ENCODE measurements around the gene IQSEC3. TPM values are rescaled to one million over a fixed set of nuclear protein-coding genes. Genes with fewer than 3 reads are reported as not detected.

IQSEC3 gene
- total and polyA plus RNA-seq, 2 of the 13 experiments (the other 11 are each of a cell fraction or from before 2014, with no cell fraction given) = not detected

GRCh38 chr12:213527-213932 is 147.0 kb downstream of the IQSEC3 start (continued):
- TF ChIP-seq, protein P1, sequence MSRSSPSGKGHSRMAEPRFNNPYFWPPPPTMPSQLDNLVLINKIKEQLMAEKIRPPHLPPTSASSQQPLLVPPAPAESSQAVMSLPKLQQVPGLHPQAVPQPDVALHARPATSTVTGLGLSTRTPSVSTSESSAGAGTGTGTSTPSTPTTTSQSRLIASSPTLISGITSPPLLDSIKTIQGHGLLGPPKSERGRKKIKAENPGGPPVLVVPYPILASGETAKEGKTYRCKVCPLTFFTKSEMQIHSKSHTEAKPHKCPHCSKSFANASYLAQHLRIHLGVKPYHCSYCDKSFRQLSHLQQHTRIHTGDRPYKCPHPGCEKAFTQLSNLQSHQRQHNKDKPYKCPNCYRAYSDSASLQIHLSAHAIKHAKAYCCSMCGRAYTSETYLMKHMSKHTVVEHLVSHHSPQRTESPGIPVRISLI (CRISPR knock-in tag; IDR thresholded peaks at IDR 0.05; ENCODE audit: borderline replicate concordance) = no peak
- TF ChIP-seq, protein P2, sequence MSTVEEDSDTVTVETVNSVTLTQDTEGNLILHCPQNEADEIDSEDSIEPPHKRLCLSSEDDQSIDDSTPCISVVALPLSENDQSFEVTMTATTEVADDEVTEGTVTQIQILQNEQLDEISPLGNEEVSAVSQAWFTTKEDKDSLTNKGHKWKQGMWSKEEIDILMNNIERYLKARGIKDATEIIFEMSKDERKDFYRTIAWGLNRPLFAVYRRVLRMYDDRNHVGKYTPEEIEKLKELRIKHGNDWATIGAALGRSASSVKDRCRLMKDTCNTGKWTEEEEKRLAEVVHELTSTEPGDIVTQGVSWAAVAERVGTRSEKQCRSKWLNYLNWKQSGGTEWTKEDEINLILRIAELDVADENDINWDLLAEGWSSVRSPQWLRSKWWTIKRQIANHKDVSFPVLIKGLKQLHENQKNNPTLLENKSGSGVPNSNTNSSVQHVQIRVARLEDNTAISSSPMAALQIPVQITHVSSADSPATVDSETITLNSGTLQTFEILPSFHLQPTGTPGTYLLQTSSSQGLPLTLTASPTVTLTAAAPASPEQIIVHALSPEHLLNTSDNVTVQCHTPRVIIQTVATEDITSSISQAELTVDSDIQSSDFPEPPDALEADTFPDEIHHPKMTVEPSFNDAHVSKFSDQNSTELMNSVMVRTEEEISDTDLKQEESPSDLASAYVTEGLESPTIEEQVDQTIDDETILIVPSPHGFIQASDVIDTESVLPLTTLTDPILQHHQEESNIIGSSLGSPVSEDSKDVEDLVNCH (CRISPR knock-in tag; IDR thresholded peaks at IDR 0.05) = 0 out of 2 replicates have a peak, but pooled peaks have one; percentile 39
- TF ChIP-seq HNF1A (IDR thresholded peaks at IDR 0.05; ENCODE audit: low read depth) = no peak
- 0 out of 2 replicates have a peak, but pooled peaks have one; percentile 18 for TF ChIP-seq HNF1A (CRISPR knock-in tag; IDR thresholded peaks at IDR 0.05; ENCODE audit: borderline replicate concordance)
- TF ChIP-seq HIVEP1 (CRISPR knock-in tag; IDR thresholded peaks at IDR 0.05) = no peak
- TF ChIP-seq SRY (CRISPR knock-in tag; IDR thresholded peaks at IDR 0.05) = no peak
- TF ChIP-seq SMAD1 (CRISPR knock-in tag; IDR thresholded peaks at IDR 0.05; ENCODE audit: borderline replicate concordance, low read depth) = no peak
- TF ChIP-seq, protein P3, sequence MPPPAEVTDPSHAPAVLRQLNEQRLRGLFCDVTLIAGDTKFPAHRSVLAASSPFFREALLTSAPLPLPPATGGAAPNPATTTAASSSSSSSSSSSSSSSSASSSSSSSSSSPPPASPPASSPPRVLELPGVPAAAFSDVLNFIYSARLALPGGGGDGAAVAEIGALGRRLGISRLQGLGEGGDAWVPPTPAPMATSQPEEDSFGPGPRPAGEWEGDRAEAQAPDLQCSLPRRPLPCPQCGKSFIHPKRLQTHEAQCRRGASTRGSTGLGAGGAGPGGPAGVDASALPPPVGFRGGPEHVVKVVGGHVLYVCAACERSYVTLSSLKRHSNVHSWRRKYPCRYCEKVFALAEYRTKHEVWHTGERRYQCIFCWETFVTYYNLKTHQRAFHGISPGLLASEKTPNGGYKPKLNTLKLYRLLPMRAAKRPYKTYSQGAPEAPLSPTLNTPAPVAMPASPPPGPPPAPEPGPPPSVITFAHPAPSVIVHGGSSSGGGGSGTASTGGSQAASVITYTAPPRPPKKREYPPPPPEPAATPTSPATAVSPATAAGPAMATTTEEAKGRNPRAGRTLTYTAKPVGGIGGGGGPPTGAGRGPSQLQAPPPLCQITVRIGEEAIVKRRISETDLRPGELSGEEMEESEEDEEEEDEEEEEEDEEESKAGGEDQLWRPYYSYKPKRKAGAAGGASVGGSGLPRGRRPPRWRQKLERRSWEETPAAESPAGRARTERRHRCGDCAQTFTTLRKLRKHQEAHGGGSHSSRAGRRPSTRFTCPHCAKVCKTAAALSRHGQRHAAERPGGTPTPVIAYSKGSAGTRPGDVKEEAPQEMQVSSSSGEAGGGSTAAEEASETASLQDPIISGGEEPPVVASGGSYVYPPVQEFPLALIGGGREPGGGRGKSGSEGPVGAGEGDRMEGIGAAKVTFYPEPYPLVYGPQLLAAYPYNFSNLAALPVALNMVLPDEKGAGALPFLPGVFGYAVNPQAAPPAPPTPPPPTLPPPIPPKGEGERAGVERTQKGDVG (CRISPR knock-in tag; IDR thresholded peaks at IDR 0.05; ENCODE audit: borderline replicate concordance) = no peak
- no peak for TF ChIP-seq ZNF207 (IDR thresholded peaks at IDR 0.05; ENCODE audit: borderline replicate concordance)
- TF ChIP-seq, protein P4, sequence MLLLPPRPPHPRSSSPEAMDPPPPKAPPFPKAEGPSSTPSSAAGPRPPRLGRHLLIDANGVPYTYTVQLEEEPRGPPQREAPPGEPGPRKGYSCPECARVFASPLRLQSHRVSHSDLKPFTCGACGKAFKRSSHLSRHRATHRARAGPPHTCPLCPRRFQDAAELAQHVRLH (CRISPR knock-in tag; IDR thresholded peaks at IDR 0.05; ENCODE audit: borderline replicate concordance, low read depth) = no peak
- TF ChIP-seq KDM1A (CRISPR knock-in tag; IDR thresholded peaks at IDR 0.05) = no peak
- TF ChIP-seq ZSCAN30 (CRISPR knock-in tag; IDR thresholded peaks at IDR 0.05) = no peak
- TF ChIP-seq ATF6 (CRISPR knock-in tag; conservative IDR thresholded peaks at IDR 0.05) = no peak
- TF ChIP-seq HCFC1 (IDR thresholded peaks at IDR 0.05; ENCODE audit: low read depth, low read length) = no peak
- TF ChIP-seq, protein P5, sequence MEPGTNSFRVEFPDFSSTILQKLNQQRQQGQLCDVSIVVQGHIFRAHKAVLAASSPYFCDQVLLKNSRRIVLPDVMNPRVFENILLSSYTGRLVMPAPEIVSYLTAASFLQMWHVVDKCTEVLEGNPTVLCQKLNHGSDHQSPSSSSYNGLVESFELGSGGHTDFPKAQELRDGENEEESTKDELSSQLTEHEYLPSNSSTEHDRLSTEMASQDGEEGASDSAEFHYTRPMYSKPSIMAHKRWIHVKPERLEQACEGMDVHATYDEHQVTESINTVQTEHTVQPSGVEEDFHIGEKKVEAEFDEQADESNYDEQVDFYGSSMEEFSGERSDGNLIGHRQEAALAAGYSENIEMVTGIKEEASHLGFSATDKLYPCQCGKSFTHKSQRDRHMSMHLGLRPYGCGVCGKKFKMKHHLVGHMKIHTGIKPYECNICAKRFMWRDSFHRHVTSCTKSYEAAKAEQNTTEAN (CRISPR knock-in tag; conservative IDR thresholded peaks at IDR 0.05) = no peak
